Neural cell (in vitro differentiated cells): ENCODE measurements around the gene ZRANB1.

Experiments
- EP300 ChIP-seq: fragments of 450-650 bp; conservative IDR thresholded peaks from 2 replicates; pipeline ENCODE4 v1.6.1; 2014; ENCODE audit warnings: antibody characterized with exemption, mild to moderate bottlenecking, moderate library complexity; ENCODE audit not compliant: poor library complexity, severe bottlenecking
- POLR2AphosphoS5 ChIP-seq: IDR thresholded peaks from 2 replicates; pipeline ENCODE4 v1.6.1; 2012
- REST ChIP-seq: IDR thresholded peaks from 2 replicates; pipeline ENCODE4 v1.6.1; 2012; ENCODE audit warnings: borderline replicate concordance
- TF ChIP-seq, protein P1 (sequence below): fragments of 450-650 bp; IDR thresholded peaks from 2 replicates; pipeline ENCODE4 v1.5.1; 2014; ENCODE audit warnings: antibody characterized with exemption, mild to moderate bottlenecking, moderate library complexity; ENCODE audit not compliant: poor library complexity, severe bottlenecking

DNA sequence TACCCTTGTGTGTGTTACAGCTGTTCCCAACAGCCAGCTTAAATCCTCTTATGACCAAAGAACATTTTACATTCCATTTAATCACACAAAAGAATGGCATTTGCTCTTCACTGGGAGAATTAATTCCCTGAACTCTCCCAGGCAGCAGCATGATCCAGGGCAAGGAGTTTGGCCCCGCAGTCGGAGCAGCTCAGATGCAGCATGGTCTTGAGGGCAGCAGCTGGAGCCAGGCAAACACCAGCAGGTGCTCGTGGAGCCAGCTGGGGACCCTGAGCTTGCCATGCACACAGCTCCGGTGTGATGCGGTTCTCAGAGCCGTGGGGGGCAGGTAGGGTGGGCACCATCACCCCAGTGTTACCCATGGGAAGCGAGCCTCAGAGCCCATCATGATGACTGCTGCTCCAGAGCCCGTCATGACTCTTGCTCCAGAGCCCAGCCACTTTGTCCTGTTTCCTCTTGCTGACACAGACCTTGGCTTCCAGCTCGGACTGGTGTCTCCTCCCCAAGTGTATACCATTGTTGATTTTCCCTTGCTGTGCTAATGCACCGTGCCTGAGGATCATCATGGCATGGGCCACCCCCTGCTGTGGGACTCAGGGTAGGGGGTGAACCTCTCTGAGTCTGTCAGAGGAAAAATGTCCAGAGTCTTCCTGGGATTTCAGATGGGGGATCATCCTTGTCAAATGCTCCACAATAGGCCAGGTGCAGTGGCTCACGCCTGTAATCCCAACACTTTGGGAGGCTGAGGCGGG is 75.8 kb downstream of the ZRANB1 start:
- TF ChIP-seq, protein P1, sequence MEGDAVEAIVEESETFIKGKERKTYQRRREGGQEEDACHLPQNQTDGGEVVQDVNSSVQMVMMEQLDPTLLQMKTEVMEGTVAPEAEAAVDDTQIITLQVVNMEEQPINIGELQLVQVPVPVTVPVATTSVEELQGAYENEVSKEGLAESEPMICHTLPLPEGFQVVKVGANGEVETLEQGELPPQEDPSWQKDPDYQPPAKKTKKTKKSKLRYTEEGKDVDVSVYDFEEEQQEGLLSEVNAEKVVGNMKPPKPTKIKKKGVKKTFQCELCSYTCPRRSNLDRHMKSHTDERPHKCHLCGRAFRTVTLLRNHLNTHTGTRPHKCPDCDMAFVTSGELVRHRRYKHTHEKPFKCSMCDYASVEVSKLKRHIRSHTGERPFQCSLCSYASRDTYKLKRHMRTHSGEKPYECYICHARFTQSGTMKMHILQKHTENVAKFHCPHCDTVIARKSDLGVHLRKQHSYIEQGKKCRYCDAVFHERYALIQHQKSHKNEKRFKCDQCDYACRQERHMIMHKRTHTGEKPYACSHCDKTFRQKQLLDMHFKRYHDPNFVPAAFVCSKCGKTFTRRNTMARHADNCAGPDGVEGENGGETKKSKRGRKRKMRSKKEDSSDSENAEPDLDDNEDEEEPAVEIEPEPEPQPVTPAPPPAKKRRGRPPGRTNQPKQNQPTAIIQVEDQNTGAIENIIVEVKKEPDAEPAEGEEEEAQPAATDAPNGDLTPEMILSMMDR: no peak
- TF ChIP-seq POLR2AphosphoS5 (no peak), REST (no peak), EP300 (no peak)
